ENCODE data around the gene TIFAB.

The TIFAB gene

DNA sequence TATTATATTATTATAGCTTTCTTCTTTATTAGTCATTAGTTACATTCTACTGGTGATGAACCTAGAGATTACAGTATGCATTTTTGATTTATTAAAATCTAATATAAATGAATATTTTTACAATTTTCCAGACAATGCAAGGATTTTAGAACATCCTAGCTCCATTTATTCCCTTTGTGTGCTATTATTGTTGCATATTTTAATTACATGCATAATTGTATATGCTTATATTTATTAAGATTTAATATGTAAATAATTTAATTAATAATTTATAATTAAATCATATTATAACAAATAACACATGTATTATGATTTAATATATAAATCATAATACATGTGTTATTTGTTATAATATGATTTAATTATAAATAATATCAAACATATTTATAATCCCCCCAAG, 29.7 kb downstream of the TIFAB start:
- no peak for DNase-seq

DNA sequence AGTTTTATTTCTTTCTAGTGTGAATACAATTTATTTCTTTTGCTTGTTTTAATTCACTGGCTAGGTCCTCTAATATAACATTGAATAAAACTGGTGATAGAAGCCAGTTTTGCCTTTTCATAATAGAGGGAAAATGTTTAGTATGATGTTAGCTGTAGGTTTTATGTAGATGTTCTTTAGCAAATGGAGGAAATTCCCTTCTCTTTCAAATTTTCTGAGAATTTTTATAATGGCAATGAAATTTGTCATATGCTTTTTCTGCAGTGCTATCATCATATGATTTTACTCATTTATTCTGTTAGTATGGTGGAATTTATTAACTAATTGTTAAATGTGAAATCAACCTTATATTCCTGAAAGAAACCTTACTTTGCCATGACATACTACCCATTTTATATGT, 35.1 kb downstream of the TIFAB start:
- DNase-seq = no peak

DNA sequence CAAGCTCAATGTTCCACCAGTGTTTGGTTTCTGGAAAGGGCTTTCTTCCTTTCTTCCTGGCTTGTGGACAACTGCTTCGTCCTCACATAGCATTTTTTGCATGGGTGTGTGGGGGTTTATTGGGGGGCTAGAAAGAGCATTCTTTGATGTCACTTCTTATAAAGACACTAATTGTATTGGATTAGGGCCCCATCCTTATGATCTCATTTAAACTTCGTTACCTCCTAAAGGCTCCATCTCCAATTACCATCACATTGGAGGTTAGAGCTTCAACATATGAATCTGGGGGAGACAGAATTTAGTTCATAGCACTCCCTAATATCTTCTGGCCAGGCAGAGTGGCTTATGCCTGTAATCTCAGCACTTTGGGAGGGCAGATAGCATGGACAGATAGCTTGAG, 47.1 kb downstream of the TIFAB start:
- DNase-seq = no peak

DNA sequence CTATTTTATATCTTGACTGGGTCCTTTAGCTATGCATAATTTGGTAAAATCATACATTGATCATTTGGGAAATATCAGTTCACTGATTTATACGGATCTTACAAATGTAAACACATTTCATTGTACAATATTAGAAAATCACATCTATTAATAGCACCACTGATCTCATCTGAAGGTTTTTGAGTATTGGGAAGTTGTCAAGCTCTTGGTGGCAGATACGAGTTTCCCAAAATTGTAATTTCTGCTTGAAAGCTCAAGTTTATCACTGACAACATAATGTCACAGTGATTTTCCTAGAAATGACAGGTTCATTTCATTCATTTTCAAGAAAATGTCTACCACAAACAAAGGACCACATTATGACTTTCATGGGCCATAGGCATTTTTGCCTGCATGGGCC, 50.1 kb downstream of the TIFAB start:
- no peak for DNase-seq

DNA sequence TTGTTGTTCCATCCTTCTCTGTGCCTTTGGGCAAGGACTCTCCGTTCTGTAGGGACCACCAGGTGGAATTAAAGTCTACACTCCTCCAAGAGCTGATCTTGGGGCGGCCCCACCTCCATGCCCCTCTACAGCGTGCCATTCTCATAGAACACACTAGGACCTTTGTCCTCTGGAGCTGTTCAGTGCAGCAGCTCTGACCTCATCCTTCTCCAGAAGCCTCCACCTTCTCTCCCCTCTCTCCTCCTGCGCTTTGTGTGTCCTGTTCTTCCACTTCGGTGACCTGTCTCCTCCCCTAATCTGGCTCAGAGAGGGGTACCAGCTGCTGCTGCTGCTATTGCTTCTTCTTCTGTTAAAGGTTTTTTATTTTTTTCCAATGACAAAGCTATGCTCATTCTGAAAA, 51.3 kb downstream of the TIFAB start:
- DNase-seq = no peak

DNA sequence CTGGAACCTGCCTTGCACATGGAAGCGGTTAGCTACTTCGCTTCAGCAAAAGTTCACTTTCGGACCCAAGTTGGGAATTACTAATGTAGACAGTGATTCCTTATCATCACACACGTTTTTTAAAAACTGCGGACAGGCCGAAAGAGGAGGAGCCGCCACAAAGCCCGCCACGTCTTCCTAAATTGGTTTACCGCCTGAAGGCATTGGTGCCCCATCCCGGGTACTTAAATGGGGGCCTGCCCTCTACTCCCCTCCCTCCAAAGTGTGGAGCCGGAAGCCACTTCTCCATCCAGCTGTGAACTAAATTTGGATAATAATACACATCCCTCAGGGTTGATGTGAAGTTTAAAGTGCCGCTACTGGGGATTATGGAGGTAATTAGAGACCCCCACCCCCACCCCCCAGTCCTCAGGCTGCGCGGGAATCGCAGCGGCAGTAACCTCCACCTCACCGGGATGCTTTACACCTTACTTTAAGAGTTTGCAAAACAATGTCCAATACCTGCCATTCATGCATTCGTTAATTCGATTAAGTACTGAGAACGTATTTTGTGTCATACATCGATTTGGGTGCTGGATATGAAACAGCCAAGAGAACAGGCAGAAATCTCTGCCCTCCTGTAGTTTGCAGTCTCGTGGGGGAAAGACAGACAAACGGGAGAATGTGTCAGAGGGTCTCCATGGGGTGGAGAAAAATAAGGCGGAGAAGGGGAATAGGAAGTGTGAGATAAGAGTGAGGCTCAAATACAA, 52.2 kb downstream of the TIFAB start:
- DNase-seq = no peak

DNA sequence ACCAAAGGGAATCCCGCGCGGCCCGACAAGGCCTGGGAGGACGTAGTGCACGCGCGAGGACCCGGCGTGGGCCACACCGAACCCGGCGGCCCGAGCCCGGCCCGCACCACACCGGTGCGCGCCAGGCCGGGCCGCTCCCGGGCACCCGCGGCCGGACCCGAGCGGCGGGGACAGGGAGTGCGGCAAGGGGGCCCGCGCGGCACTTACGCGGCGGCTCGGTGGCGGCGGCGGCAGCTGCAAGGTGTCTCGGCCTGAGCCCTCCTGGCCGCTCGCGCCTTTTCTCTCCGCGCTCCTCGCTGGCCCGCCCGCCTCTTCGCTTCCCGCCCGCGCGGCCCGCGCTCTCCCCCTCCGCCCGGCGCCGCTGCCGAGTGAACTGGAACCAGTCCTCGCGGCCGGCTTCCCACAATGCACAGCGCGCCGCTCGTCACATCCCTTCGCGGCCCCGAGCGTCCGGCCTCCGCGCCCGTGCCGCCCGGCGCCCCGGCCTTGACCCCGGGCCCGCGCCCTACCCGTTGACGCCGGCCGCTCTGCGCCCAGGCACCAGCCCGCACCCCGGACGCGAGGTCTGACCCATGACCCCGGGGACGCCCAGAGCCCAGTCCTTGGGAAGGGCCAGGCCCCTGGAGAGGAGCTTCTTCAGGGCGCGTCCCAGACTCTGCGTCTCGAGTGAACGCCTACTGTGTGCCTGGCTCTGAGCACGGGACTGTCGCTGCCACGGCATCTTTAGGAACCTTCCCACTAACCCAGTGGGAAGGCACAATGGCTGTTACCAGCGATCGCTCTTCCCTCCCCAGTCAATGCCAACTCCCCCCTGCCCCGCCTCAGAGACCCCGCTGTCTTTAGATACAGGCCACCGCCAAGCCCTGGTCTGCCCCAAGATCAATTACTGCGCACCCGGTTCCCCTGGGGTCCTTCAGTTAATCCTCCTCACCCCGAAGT, 53.0 kb downstream of the TIFAB start, which contains the start of gene MACROH2A1:
Gene MACROH2A1, minus strand, starts transcription at position 377 of the 939 bp plus-strand sequence. CDS start 10,138 bp downstream, outside the sequence.
- DNase-seq = peak; percentile 82 to 83

DNA sequence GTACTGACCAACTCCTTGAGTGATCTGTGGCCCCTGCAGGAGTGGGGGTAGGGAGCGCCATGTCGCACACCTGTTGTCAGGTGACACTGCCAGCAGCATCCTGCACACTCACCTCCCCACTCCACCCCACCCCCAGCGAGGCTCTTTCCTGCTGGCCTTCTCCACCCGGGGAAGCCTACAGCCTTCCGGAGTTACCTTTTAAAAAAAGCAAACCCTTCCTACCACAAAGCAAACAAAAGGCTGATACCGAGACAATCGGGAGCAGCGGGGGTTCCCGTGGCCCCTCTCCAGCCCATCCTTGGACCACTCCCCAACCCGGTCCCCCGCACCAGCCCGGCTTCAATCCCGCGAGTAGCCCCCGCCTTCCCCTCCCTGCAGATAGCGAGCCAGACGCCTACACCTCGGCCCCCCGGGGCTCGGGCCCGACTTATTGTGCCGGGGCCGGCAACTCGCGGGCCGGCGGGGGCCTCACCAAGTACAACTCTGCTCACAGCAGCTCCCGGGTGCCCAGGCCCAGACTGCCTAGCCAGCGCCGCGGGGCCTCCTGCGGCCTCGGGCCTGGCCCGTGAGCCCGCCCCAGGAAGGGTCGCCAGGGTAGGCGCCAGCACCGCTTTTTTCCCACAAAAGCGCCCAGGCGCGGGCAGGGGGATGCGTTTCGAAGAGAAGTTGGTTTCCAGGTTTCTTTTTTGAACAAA, 53.8 kb downstream of the TIFAB start:
- peak in 1 of 2 donors; percentile 49 for DNase-seq
